GM18907 (cell line): Measurements from ENCODE around the gene SMAP2.
"Not testable (repeated sequence)": the region's sequence is repeated elsewhere in the genome, so short reads cannot be mapped to it uniquely, and the experiment has no call there.

ENCODE experiments used
- ATAC-seq: cut with Tn5 transposase; IDR thresholded peaks from one replicate; pipeline ENCODE4 v1.9.1; 2021; ENCODE audit warnings: mild to moderate bottlenecking, moderate library complexity; ENCODE audit not compliant: unreplicated experiment

The SMAP2 gene

DNA sequence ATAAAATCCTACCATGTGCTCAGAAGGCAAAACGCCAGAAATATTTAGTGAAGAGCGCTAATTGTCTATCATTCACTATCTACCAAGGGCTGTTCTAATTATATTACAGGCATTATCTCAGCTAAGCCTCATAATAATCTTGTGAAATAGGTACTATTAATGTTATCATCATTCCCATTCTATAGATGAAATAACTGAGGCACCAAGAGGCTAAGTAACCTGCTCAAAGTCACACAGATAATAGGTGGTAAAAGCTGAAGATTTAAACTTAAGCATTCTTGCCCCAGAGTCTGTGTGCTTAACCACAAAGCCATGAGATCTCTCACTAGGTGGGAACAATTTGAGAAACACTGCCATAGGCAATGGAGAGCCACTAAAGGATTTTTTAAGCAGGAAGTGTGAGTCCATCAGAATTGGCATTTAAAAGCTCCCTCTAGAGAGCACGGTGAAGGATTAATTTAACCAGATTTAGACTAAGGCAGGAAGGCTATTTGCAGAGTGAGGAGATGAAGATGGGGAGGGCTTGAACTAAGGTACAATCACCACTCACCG, 1.7 kb upstream of the SMAP2 start:
- ATAC-seq, result no peak

DNA sequence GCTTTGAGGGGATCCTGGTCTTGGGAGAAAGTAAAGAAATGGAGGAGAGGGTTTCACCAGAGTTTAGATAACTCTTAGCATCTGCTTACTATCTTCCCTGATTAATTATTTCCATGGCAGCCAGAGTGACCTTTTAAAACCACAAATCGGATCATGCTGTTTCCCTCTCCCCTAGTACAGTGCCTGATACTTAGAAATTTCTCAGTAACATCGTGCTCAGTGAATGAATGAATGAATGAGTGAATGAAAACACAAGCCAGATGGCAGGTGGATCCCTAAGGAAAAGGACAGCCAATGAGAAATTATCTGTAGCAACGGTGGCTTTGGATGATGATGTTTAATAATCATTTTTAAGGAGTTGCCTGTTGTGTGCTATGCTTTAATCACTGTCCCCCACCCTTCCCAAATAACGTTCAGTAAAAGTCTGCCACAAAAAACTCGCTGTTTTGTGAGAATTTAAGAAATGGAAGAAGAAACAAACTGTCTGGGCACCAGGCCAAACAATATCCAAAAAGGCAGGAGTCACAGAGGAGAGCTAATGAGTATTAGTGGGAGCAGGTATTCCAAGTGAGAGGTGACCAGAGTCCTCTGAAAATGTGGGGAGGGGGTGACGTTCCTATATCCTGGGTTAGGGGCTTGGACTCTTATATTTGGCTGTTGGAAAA, 737 bp upstream of the SMAP2 start:
- ATAC-seq, result no peak

DNA sequence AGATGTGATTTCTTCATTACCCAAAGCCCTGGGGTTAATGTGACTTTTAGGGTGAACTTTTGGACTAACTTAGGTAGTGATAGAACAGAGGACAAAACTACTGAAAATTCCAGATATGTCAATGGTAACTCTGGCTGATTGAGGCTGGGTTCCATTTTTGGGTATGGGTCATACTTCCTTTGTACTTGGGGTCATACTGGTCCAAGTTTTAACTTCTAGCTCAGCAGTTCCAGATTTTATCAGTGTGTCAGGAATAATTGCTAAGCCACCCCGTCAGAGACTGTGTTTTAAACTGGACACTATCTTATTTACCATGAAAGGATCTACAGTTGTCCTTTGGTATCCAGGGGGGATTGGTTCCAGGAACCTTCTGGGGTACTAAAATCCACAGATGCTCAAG, 4.0 kb downstream of the SMAP2 start:
- ATAC-seq, result no peak

DNA sequence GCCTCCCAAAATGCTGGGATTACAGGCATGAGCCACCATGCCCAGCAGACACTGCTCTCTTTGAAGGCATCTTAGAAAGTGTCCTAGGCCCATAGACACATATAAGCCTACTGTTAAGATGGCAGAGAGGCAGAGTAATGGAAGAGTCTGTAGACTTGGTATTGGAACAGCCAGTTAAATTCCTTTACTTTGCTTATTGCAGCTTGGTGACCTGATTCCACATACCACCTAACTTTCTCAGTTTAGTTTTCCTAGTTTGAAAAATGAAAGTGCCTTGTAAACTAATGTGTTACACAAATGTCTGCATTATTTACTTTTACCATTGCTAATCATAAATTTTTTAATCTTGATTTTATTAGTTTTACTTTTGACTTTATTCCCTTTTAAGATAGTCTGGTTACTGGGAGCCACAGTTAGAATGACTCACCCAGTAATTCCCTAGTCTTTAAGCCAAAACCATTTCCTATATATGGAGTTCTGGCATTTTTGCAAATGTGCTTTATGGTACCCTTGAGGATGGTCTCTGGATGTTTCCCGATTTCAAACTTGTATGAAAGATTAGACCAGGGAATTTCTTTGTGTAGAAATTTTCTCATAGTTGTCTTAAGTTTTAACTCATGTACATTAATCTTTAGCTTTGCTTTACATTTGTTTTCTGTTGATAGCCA, 6.4 kb downstream of the SMAP2 start:
- ATAC-seq, result no peak

DNA sequence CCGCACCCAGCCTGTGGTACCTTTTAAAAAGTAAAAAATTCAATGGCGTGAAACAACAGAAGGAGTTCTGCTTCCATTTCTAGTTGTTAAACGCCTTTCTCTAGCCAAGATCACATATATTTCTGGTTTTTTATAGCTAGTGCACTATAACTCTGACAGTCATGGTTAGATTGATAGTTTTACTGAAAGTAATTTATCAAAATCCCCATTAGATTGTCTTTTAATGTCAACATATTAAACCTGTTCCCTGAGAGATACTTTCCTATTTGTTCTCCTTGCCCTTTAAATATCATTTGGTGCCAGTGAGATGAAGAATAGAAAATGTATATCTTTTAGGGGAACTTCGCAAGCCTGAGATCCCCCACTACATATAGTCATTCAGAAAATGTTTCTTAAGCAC, 7.3 kb downstream of the SMAP2 start:
- no peak for ATAC-seq

DNA sequence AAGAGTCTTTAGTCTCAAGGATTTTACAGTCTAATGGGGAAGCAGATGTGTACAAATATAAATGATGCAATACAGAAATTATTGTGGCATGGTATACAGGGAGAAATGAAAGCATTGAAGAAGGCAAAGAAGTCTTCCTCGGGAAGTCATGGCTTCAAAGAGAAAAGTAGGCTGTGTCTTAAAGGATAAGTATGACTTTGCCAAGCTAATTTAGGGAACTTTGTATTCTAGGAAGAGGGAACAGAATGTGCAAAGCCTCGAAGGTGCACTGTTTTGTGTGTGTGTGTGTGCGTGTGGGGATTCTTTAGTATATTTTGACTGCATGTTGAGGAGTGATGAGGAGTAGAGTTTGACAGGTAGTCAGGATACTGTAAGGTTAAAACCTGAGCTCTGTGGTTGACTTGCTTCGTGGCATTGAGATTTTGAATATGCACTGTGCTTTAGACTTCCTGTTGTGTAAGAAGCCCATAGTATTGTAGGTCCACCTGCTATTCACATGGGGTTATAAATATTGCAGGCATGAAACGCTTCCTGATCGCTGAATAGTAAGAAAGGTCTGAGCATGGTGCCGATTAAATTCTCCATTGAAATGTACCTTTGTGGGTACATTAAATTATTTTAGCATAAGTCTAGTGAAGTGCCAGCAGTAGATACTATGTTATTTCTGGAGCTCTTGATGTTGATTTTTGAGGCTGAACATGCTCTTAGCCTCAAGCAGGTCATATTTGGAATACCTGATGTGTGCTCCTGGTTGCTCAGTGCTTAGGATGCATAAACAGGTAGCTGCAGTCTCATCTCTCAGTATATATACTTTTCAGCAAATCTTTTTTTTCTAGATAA, 8.0 kb downstream of the SMAP2 start:
- ATAC-seq, result peak; percentile 33

DNA sequence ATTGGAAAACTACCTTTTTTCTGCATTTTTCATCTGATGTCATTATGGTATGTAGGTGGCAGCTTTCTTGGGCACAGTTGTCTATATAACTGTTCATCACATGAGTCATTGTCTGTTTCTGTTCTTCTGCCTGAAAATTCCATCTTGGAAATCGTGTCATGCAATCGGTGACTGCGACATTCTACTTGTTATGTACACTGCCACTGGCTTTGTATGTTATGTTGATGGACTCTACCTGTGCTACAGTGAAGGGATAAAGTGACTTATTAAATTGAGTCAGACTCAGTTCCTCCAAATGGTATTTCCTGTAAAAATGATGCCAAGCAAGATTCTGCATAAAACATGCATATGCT, 8.6 kb downstream of the SMAP2 start:
- ATAC-seq, result no peak

DNA sequence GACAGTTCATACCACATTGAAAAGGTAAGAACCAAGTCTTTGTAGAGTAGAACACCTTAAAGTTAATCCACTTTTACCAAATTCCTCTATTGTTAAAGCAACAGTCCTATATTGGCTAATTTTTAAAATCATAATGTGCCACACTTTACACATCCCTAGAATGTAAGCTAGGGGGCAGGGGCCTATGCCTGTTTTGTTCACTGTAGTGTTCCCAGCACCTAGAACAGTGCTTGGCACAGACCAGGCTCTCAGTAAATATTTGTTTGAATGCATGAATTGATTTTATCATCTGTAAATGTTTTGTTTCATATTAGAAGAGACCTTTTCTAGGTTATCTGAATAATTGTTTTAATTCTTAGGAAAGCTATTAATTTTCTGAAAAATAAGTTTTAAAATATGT, 9.1 kb downstream of the SMAP2 start:
- ATAC-seq, result no peak

DNA sequence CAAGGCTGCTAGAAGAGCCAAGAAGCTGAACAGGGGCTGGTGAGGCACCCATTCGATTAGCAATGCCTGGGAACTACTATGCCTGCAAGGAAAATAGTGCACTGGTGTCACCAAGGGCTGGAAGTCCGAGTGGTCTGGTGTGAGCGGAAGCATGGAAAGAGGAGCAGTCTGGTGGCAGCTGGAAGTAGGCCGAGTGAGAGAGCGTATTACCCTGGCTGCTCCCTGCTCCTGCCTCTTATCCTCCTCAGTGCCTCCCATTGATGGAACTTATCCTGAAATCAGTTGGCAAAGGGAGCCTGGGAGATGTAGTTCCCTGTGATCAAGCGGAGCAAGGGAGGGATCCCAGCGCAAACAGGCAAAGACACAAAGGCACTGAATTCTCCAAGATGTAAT, 9.6 kb downstream of the SMAP2 start:
- ATAC-seq, result no peak

DNA sequence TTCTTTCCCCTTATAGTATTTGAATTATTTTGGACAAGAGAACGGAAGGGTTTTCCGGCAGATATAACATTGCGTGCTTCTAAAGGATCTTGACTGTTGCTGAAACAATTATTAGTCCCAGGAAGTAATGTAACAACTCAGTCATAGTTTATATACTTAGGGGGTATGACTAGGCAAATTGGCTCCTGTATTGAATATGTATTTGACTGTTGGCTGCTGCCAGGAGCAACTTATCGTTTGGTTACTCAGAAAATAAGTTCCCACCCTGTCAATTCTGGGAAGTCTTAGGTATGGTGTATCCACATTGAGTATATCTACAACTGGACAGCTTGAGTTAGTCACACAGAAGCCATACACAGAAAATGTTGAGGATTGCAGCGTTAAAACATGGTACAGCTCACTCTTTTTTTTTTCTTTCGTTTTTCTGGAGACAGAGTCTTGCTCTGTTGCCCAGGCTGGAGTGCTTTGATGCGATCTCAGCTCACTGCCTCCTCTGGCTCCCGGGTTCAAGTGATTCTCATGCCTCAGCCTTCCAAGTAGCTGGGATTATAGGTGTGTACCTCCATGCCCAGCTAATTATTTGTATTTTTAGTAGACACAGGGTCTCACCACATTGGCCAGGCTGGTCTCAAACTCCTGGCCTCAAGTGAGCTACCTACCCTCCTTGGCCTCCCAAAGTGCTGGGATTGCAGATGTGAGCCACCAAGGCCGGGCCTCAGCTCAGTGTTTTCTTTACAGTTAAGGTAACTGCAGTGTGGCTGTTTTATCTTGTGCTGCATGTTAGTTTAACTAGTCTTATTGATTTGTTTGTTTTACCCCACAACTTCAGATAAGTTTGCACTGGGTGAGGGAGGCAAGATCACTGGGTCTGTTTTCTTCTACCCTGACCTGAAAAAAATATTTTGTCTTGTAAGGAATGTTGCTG, 10.2 kb downstream of the SMAP2 start:
- ATAC-seq, result no peak

DNA sequence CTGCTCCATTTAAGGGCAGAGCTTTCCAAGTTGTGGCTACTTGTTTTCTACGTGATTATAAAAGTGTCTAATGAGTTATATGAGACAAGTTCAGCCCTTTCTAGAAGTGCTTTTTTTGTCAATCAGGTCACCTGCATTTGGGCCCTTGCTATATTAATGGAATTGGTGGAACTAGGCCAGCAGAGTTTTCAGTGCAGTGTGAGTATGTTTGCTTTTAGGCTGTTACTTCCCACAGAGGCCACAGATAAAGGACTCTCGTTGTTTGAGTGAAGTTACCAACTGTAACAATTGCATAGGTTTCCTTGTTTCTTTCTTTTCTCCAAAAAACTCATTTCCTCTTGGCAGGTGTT, 10.9 kb downstream of the SMAP2 start:
- ATAC-seq, result no peak

DNA sequence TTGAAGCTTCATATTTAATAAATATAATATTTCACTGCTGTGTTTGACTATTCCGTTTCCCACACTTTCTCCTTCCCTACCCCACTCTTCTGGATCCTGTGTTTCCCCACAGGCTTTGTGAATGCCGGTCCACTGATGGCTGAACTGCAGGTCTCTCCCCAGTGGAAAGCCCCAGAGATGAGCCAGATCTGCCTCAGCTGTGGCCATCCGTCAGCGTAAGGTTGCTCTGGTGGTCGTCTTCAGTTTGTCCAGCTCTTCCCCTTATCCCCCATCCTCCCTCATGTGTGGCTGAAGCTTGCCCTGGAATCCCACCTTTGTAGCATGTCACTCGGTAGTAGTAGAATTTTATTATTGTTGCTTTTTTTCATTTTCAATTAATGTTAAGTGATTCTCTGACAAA, 11.4 kb downstream of the SMAP2 start:
- ATAC-seq, result no peak

DNA sequence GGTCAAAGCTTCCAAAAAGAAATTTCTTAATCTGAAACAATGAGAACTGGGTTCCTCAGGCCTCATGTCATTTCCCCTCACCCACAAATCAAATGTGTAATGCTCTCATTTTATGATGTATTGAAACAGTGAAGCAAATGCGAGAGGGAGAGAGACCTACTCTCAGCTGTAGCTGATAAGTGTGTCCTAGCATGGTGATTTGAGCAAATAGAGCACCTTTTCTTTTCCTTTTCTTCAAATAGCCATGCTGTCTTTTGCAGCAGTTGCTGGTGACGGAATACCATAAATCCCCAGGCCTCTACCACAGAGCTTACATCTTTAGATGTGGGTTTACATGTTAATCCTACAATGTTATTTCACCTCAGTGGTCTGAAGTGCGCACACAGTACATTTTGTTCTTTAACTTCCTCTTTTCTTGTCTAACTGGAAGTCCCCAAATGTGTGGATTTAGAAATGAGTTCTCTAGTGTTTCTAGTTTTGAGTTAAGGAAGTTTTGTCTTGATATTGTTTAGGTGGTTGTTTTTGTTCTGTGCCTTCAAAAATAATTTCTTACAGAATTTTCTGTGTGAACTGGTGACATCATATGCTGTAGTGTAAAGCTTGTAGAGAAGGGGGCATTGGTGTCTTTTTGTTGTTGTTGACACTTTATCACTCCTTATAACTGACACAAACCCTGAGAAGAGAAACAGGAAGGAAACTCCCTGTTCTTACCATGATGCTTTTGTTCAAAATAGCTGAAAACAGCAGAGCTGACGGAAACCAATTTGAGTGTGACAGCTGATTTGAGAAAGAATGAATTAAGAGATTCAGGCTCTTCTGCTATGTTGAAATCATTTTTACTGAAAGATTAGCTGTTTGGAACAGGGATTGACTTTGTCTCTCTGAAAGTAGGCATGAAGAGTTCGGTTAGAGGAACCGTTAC, 12.2 kb downstream of the SMAP2 start:
- ATAC-seq, result peak; percentile 68

DNA sequence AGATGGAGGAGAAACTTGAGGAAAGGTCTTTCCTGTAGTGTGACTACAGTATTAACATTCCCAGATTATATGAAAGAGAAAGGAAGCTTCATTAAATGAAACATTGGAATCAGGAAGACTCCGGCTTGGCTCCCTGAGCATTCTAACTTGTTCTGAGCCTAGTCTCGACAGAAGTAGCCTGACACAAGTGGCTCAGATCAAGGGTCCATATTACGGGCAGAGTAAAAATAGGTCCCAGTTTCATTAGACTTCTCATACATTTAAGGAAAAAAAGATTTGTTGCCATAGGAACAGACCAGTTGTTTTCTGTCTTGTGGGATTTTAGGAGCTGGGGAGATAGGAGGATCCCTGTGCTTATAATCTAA, 12.8 kb downstream of the SMAP2 start:
- no peak for ATAC-seq

DNA sequence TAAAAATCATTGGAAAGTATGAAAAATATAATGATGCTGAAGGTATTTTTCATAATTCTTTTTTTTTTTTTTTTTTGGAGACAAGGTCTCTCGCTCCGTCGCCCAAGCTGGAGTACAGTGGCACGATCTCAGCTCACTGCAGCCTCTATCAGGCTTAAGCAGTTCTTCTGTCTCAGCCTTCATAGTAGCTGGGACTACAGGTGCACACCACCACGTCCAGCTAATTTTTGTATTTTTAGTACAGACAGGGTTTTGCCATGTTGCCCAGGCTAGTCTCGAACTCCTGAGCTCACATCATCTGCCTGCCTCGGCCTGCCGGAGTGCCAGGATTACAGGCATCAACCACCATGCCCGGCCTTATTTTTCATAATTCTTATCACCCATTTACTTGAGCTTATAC, 13.3 kb downstream of the SMAP2 start:
- ATAC-seq, result no peak

DNA sequence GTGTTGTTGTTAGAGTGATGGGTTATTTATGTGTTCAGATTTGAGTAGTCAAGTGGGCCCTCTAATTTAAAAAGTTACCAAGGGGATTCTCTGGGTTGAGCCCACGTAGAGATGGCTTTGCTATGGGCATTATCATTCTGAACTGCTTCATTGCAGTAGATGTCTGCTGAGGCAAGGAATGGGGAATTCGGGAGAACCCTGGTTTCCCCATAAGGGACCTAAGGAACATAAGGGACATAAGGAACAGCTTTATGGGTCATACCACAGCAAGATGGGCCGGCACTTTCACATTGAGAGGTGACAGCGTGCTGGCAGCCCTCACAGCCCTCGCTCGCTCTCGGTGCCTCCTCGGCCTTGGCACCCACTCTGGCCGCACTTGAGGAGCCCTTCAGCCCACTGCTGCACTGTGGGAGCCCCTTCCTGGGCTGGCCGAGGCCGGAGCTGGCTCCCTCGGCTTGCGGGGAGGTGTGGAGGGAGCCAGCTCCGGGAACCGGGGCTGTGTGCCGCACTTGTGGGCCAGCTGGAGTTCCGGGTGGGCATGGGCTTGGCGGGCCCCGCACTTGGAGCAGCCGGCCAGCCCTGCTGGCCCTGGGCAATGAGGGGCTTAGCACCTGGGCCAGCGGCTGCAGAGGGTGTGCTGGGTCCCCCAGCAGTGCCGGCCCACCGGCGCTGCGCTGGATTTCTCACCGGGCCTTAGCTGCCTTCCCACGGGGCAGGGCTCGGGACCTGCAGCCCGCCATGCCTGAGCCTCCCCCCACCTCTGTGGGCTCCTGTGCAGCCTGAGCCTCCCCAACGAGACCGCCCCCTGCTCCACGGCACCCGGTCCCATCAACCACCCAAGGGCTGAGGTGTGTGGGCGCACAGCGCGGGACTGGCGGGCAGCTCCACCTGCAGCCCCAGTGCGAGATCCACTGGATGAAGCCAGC, 14.1 kb downstream of the SMAP2 start:
- ATAC-seq, result not testable (repeated sequence)

DNA sequence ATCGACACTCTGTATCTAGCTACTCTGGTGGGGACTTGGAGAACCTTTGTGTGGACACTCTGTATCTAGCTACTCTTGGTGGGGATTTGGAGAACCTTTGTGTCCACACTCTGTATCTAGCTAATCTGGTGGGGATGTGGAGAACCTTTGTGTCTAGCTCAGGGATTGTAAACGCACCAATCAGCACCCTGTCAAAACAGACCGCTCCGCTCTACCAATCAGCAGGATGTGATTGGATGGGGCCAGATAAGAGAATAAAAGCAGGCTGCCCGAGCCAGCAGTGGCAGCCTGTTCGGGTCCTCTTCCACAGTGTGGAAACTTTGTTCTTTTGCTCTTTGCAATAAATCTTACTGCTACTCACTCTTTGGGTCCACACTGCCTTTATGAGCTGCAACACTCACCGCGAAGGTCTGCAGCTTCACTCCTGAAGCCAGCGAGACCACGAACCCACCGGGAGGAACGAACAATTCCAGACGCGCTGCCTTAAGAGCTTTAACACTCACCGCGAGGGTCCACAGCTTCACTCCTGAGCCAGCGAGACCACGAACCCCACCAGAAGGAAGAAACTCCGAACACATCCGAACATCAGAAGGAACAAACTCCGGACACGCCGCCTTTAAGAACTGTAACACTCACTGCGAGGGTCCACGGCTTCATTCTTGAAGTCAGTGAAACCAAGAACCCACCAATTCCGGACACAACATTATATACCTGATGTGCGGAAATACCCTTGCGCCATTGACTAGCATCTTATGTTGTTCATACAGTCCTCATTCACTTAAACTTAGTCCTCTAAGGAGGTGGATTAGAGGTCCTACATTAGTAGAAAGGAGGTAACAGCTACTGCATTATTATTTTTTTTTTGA, 15.2 kb downstream of the SMAP2 start:
- ATAC-seq, result not testable (repeated sequence)

DNA sequence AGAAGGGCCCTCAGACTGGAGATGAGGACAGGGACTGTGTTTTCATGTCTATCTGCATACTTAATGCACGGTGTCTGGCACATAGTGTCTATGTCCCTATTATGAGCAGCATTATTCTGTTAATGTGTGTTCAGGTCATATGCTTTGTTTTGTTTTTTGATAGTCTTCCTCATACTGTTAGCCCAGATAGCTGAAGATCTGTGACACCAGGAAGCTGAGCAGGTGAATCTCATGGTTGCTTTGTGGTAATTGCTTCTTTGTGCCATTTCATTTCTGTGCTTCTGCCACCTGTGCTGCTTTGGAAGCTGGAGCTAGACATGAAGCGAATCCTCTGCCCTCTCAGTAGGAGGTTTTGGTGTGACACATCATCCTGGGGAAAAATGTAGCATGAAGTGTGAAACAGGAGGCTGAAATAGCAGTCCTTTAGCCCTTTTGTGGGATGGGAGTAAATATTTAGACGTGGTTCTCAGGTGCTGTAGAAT, 15.8 kb downstream of the SMAP2 start:
- no peak for ATAC-seq
